Esophagus squamous epithelium (tissue), 5 donors: ENCODE results near the gene PTPRN2. TPM values are rescaled to one million over a fixed set of nuclear protein-coding genes. Genes with fewer than 3 reads are reported as not detected.

Experiments
- DNase-seq: peaks from one replicate; lab custom pipeline; 2025; lab: John Stamatoyannopoulos, UW
- H3K27ac ChIP-seq, 4 donors: fragments of 200-600 bp; sonication (generic); one replicate each; pipeline ENCODE4 v1.5.1; 2016 to 2019; ENCODE audit warnings: mild to moderate bottlenecking in 1 of 4
- H3K27me3 ChIP-seq, 4 donors: fragments of 200-600 bp; sonication (generic); 1 replicate in 3 of 4; 2 replicates in 1 of 4; pipeline versions ENCODE4 v1.5.1 to v1.6.0; 2017 to 2021; ENCODE audit warnings: antibody characterized with exemption in 1 of 4
- H3K36me3 ChIP-seq, 3 donors: fragments of 200-600 bp; sonication (generic); one replicate each; pipeline ENCODE4 v1.5.1; 2016 to 2019
- H3K4me1 ChIP-seq, 3 donors: fragments of 200-600 bp; sonication (generic); one replicate each; pipeline ENCODE4 v1.5.1; 2017 to 2019
- H3K4me3 ChIP-seq, 4 donors: fragments of 200-600 bp; sonication (generic); 1 replicate in 3 of 4; 2 replicates in 1 of 4; pipeline ENCODE4 v1.5.1; 2016 to 2019; ENCODE audit warnings: mild to moderate bottlenecking in 2 of 4, moderate library complexity in 1 of 4
- H3K9me3 ChIP-seq, 3 donors: fragments of 200-600 bp; sonication (generic); one replicate each; pipeline ENCODE4 v1.5.1; 2016 to 2019
- POLR2A ChIP-seq, 4 donors: fragments of 450-650 bp; IDR thresholded peaks; one replicate each; pipeline ENCODE4 v1.6.1; 2017; ENCODE audit warnings: antibody characterized with exemption in 4 of 4, mild to moderate bottlenecking in 4 of 4, moderate library complexity in 3 of 4
- WGBS, 2 donors: methylation state at CpG; one replicate each; pipeline ENCODE4 v1.1.5; 2018; 5-methylcytosine and 5-hydroxymethylcytosine counted together
- intact Hi-C: fragments of 100-400 bp; cut with DNase I; formaldehyde crosslinking; loops from one replicate; pipeline ENCODE4 v1.15.0; 2022
- total RNA-seq, 4 donors: library from RNA; depleted of rRNA; stranded (reverse); fragments of >200 nt; gene quantifications; one replicate each; pipeline ENCODE4 v1.1.0, GENCODE V29; 2016
- TF ChIP-seq, protein P1 (sequence below), 6 experiments: fragments of 450-650 bp in 4 of 6; fragments of 200-600 bp in 2 of 6; sonication (generic) in 2 of 6; IDR thresholded peaks; one replicate each; pipeline ENCODE4 v1.5.1; 2016 to 2019; ENCODE audit warnings: antibody characterized with exemption in 6 of 6, mild to moderate bottlenecking in 4 of 6, moderate library complexity in 4 of 6
- donor health status: DM: yes; HTN: yes; CAD: no.

Gene PTPRN2
- total RNA-seq, 4 donors from 2014 or later = 0.38 to 2.7 (median 1.0) TPM

DNA sequence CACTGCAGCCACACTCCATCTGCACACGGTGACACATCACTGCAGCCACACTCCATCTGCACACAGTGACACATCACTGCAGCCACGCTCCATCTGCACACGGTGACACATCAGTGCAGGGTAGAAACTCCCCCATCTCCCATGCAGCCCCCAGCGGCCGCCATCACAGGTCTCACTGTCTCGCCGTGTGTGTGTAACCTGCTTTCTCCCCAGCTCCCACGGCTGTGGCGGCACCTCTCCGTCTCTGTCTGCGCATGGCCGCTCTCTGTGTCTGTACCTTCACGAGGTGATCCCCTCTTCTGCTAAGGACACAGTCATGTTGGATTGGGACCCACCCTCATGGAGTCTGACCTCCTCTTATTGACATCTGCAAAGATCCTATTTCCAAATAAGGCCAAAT is 527.4 kb downstream of the PTPRN2 start:
- Histone ChIP-seq H3K4me3 (no peak overlapping the region), H3K4me1 (no peaks in the 10 kb centered on the region), H3K27me3 (no peaks in the 10 kb centered on the region), H3K27ac (no peak overlapping the region), H3K36me3 (no peaks in the 10 kb centered on the region), H3K9me3 (peaks cover 0 to 10% (median 0%) of the 10 kb centered on the region in 3 donors)
- WGBS, 2 donors = 85 to 94% methylated on average over 10 to 11 of the region's 13 CpGs
- TF ChIP-seq, protein P1, sequence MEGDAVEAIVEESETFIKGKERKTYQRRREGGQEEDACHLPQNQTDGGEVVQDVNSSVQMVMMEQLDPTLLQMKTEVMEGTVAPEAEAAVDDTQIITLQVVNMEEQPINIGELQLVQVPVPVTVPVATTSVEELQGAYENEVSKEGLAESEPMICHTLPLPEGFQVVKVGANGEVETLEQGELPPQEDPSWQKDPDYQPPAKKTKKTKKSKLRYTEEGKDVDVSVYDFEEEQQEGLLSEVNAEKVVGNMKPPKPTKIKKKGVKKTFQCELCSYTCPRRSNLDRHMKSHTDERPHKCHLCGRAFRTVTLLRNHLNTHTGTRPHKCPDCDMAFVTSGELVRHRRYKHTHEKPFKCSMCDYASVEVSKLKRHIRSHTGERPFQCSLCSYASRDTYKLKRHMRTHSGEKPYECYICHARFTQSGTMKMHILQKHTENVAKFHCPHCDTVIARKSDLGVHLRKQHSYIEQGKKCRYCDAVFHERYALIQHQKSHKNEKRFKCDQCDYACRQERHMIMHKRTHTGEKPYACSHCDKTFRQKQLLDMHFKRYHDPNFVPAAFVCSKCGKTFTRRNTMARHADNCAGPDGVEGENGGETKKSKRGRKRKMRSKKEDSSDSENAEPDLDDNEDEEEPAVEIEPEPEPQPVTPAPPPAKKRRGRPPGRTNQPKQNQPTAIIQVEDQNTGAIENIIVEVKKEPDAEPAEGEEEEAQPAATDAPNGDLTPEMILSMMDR (IDR thresholded peaks at IDR 0.05) = no peak
- TF ChIP-seq POLR2A (IDR thresholded peaks at IDR 0.05) = no peak
- DNase-seq = no peak
- intact Hi-C loops = no loop called here

GRCh38 chr7:158057446-158057845 is 530.2 kb downstream of the PTPRN2 start:
- Histone ChIP-seq H3K4me1 (no peaks in the 10 kb centered on the region), H3K9me3 (peaks cover 0 to 7% (median 0%) of the 10 kb centered on the region in 3 donors), H3K27me3 (no peaks in the 10 kb centered on the region), H3K27ac (no peak overlapping the region), H3K4me3 (no peak overlapping the region), H3K36me3 (no peaks in the 10 kb centered on the region)
- intact Hi-C loops = no loop called here
- TF ChIP-seq, protein P1 (IDR thresholded peaks at IDR 0.05) = no peak
- TF ChIP-seq POLR2A (IDR thresholded peaks at IDR 0.05) = no peak
- DNase-seq = no peak
- WGBS, 2 donors = 84 to 86% methylated on average over 4 to 6 of the region's 8 CpGs

GRCh38 chr7:158056761-158057160 is 530.9 kb downstream of the PTPRN2 start:
- no peaks in the 10 kb centered on the region for H3K4me1 ChIP-seq

GRCh38 chr7:158055726-158056510 is 531.7 kb downstream of the PTPRN2 start:
- Histone ChIP-seq H3K36me3 (no peaks in the 10 kb centered on the region), H3K4me3 (no peak overlapping the region), H3K4me1 (no peaks in the 10 kb centered on the region), H3K9me3 (no peaks in the 10 kb centered on the region), H3K27ac (no peak overlapping the region), H3K27me3 (no peaks in the 10 kb centered on the region)
- no peak for DNase-seq
- TF ChIP-seq, protein P1 (IDR thresholded peaks at IDR 0.05) = no peak
- no peak for TF ChIP-seq POLR2A (IDR thresholded peaks at IDR 0.05)
- intact Hi-C loops = no loop called here
- WGBS, 2 donors = 85% methylated on average over 12 to 16 of the region's 17 CpGs

More at GRCh38 chr7:158056761-158057160, 530.9 kb downstream of the PTPRN2 start:
- intact Hi-C loops = no loop called here
- TF ChIP-seq POLR2A (IDR thresholded peaks at IDR 0.05) = no peak
- TF ChIP-seq, protein P1 (IDR thresholded peaks at IDR 0.05) = no peak
- WGBS, 2 donors = 85 to 94% methylated on average over 16 to 17 of the region's 17 CpGs
- Histone ChIP-seq H3K27ac (no peak overlapping the region), H3K27me3 (no peaks in the 10 kb centered on the region), H3K9me3 (peaks cover 0 to under 1% (median 0%) of the 10 kb centered on the region in 3 donors), H3K36me3 (no peaks in the 10 kb centered on the region), H3K4me3 (no peak overlapping the region)
- DNase-seq = no peak

DNA sequence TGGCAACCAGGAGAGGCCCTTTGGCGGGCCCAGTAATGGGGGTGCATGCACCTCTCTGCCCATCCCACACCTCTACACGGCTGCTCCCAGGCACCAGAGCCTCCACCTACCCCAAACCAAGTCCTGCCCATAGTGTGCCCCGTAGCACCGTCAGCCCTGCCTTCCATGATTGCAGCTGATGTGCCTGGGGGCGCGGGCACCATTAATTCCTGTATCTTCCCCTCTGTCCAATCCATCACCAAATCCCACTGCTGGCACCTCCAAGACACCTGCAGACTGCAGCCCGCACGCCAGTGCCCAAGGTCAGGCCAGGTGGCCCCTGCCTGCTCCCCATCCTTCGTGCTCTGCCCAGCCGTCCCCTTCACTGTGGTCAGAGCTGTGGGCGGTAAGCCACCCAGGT is 533.0 kb downstream of the PTPRN2 start:
- 92 to 98% methylated on average over 2 to 5 of the region's 11 CpGs for WGBS, 2 donors
- TF ChIP-seq POLR2A (IDR thresholded peaks at IDR 0.05) = no peak
- TF ChIP-seq, protein P1 (IDR thresholded peaks at IDR 0.05) = no peak
- intact Hi-C loops = no loop called here
- no peak overlapping the region for H3K27ac ChIP-seq
- no peaks in the 10 kb centered on the region for H3K4me1 ChIP-seq
- H3K9me3 ChIP-seq = no peaks in the 10 kb centered on the region
- H3K4me3 ChIP-seq = no peak overlapping the region
- H3K36me3 ChIP-seq = no peaks in the 10 kb centered on the region
- H3K27me3 ChIP-seq = no peaks in the 10 kb centered on the region
- DNase-seq = no peak
